Right cardiac atrium (tissue), 5 donors: Measurements from ENCODE around the gene ZKSCAN2. TPM values are rescaled to one million over a fixed set of nuclear protein-coding genes. Genes with fewer than 3 reads are reported as not detected.

Experiments used
- ATAC-seq, 2 donors: fragments of 200-7000 bp; cut with Tn5 transposase; one replicate each; pipeline versions ENCODE4 v1.8.0 to v1.9.1; 2020; ENCODE audit warnings: moderate library complexity in 2 of 2, mild to moderate bottlenecking in 1 of 2
- DNase-seq, 3 donors: peaks; one replicate each; pipeline ENCODE4 v3.0.0-alpha.2; 2020
- H3K27ac ChIP-seq: one replicate; pipeline ENCODE4 v1.5.1; 2013; ENCODE audit warnings: mild to moderate bottlenecking, low read length, control low read depth, moderate library complexity
- H3K27me3 ChIP-seq: one replicate; pipeline ENCODE4 v1.6.1; 2013; ENCODE audit not compliant: control insufficient read depth, insufficient read depth
- H3K4me1 ChIP-seq: one replicate; pipeline ENCODE4 v1.6.1; 2013; ENCODE audit warnings: low read length; ENCODE audit not compliant: control insufficient read depth, insufficient read depth
- H3K4me3 ChIP-seq: one replicate; pipeline ENCODE4 v1.5.1; 2013; ENCODE audit warnings: low read length, control low read depth
- H3K9me3 ChIP-seq: one replicate; pipeline ENCODE4 v1.6.1; 2013; ENCODE audit warnings: low read length; ENCODE audit not compliant: control insufficient read depth
- WGBS: extraction: QIAGEN DNeasy Blood & Tissue Kit; methylation state at CpG from one replicate; pipeline ENCODE4 v1.1.7; 2013; 5-methylcytosine and 5-hydroxymethylcytosine counted together
- intact Hi-C, 4 donors: fragments of 100-400 bp; cut with DNase I; formaldehyde crosslinking; loops; one replicate each; pipeline versions ENCODE4 v1.11.0 to v1.14.0; 2022 to 2023
- polyA plus RNA-seq: library from polyadenylated mRNA; stranded (reverse); fragments of 200-250 nt; gene quantifications from one replicate; pipeline ENCODE4 v1.2.3, GENCODE V29; 2013
- total RNA-seq, 4 donors: library from RNA; stranded (reverse); fragmentation: NEBNext Ultra II Directional; extraction: Animal tissue kit (Norgen Biotek cat#: 25700); gene quantifications; one replicate each; pipeline ENCODE4 v1.2.1, GENCODE V29; 2021
- donor health status: healthy with polysubstance abuse.
- donor health status: DM: no; HTN: yes; CAD: no.
- donor health status: DM: no; HTN: no; CAD: no.
- donor health status: DM: no; HTN: yes; CAD: no; lungs with severe emphysema.
- donor health status: DM: yes; HTN: yes; CAD: no.

ZKSCAN2 gene
- total and polyA plus RNA-seq, 5 donors, result 1.7 to 5.9 (median 5.2) TPM

GRCh38 chr16:25265968-25266367 is 8.3 kb upstream of the ZKSCAN2 start:
- Histone ChIP-seq H3K27ac (no peak overlapping the region), H3K4me1 (no peaks in the 10 kb centered on the region), H3K4me3 (no peak overlapping the region), H3K9me3 (no peaks in the 10 kb centered on the region), H3K27me3 (no peaks in the 10 kb centered on the region)
- intact Hi-C loops, result no loop called here
- ATAC-seq, result no peak
- 99% methylated on average over 2 of the region's 2 CpGs for WGBS
- no peak for DNase-seq

GRCh38 chr16:25264597-25264996 is 7.0 kb upstream of the ZKSCAN2 start:
- no peaks in the 10 kb centered on the region for H3K9me3 ChIP-seq
- WGBS, result 75% methylated on average over 2 of the region's 2 CpGs
- DNase-seq (peak in 1 of 3 donors; percentile 56), ATAC-seq (no peak)
- intact Hi-C loops, result no loop called here
- no peaks in the 10 kb centered on the region for H3K4me1 ChIP-seq
- H3K27me3 ChIP-seq, result no peaks in the 10 kb centered on the region
- H3K4me3 ChIP-seq, result no peak overlapping the region
- no peak overlapping the region for H3K27ac ChIP-seq

GRCh38 chr16:25260416-25260815 is 2.8 kb upstream of the ZKSCAN2 start:
- 89% methylated on average over 5 of the region's 5 CpGs for WGBS
- Histone ChIP-seq H3K27me3 (no peaks in the 10 kb centered on the region), H3K9me3 (no peaks in the 10 kb centered on the region), H3K4me1 (peaks cover 2% of the 10 kb centered on the region), H3K4me3 (no peak overlapping the region), H3K27ac (no peak overlapping the region)
- DNase-seq, result no peak
- ATAC-seq, result no peak
- intact Hi-C loops, result no loop called here

- peaks cover 2% of the 10 kb centered on the region for H3K4me1 ChIP-seq
- WGBS, result 43% methylated on average over 4 of the region's 4 CpGs
- intact Hi-C loops, result no loop called here
- ATAC-seq (no peak), DNase-seq (no peak)
- H3K4me3 ChIP-seq, result peak overlapping the region; percentile 63
- no peaks in the 10 kb centered on the region for H3K27me3 ChIP-seq
- no peaks in the 10 kb centered on the region for H3K9me3 ChIP-seq
- no peak overlapping the region for H3K27ac ChIP-seq
These were observed 1.2 kb upstream of the ZKSCAN2 start for GRCh38 chr16:25258861-25259179.

- peaks cover 2% of the 10 kb centered on the region for H3K4me1 ChIP-seq
- 4% methylated on average over 58 of the region's 58 CpGs for WGBS
- H3K4me3 ChIP-seq, result peak overlapping the region; percentile 63
- no peaks in the 10 kb centered on the region for H3K27me3 ChIP-seq
- ATAC-seq (peak; percentile 61 to 70), DNase-seq (peak; percentile 85 to 90 (median 90))
- intact Hi-C loops, result no loop called here
- H3K9me3 ChIP-seq, result no peaks in the 10 kb centered on the region
- H3K27ac ChIP-seq, result peak overlapping the region; percentile 92
These were observed 563 bp upstream of the ZKSCAN2 start for GRCh38 chr16:25257956-25258860.

- Histone ChIP-seq H3K4me1 (peaks cover 2% of the 10 kb centered on the region), H3K27ac (no peak overlapping the region), H3K27me3 (no peaks in the 10 kb centered on the region), H3K9me3 (no peaks in the 10 kb centered on the region), H3K4me3 (peak overlapping the region; percentile 63)
- ATAC-seq, result peak in 1 of 2 donors; percentile 3
- peak in 1 of 3 donors; percentile 43 for DNase-seq
- WGBS, result 2% methylated on average over 24 of the region's 24 CpGs
- intact Hi-C loops, result no loop called here
These were observed 763 bp downstream of the ZKSCAN2 start for GRCh38 chr16:25256695-25257469.

- H3K27ac ChIP-seq, result no peak overlapping the region
- no peaks in the 10 kb centered on the region for H3K27me3 ChIP-seq
- DNase-seq, result no peak
- H3K9me3 ChIP-seq, result no peaks in the 10 kb centered on the region
- intact Hi-C loops, result no loop called here
- no peak for ATAC-seq
- WGBS, result over 99% methylated on average over 2 of the region's 2 CpGs
- no peak overlapping the region for H3K4me3 ChIP-seq
- peaks cover 2% of the 10 kb centered on the region for H3K4me1 ChIP-seq
These were observed 4.3 kb downstream of the ZKSCAN2 start for GRCh38 chr16:25253322-25253721.

- 99% methylated on average over 2 of the region's 2 CpGs for WGBS
- Histone ChIP-seq H3K4me1 (no peaks in the 10 kb centered on the region), H3K4me3 (no peak overlapping the region), H3K9me3 (no peaks in the 10 kb centered on the region), H3K27me3 (no peaks in the 10 kb centered on the region), H3K27ac (no peak overlapping the region)
- DNase-seq (no peak), ATAC-seq (no peak)
- intact Hi-C loops, result no loop called here
These were observed 7.2 kb downstream of the ZKSCAN2 start for GRCh38 chr16:25250467-25250866.

- Histone ChIP-seq H3K4me3 (no peak overlapping the region), H3K27me3 (no peaks in the 10 kb centered on the region), H3K4me1 (no peaks in the 10 kb centered on the region), H3K27ac (no peak overlapping the region), H3K9me3 (no peaks in the 10 kb centered on the region)
- ATAC-seq (no peak), DNase-seq (no peak)
- intact Hi-C loops, result no loop called here
- 79% methylated on average over 3 of the region's 3 CpGs for WGBS
These were observed 21.7 kb downstream of the ZKSCAN2 start for GRCh38 chr16:25235991-25236390.

- H3K4me1 ChIP-seq, result no peaks in the 10 kb centered on the region
- DNase-seq (no peak), ATAC-seq (no peak)
- no peak overlapping the region for H3K27ac ChIP-seq
- H3K4me3 ChIP-seq, result no peak overlapping the region
- intact Hi-C loops, result loop anchor here (5.0 to 10.0 kb wide), 4 partner anchors 104 to 171 kb away; partner anchors contain the start of gene LCMT1 (in 1 of the 4)
- H3K9me3 ChIP-seq, result no peaks in the 10 kb centered on the region
- H3K27me3 ChIP-seq, result no peaks in the 10 kb centered on the region
- 77% methylated on average over 10 of the region's 10 CpGs for WGBS
These were observed 29.3 kb downstream of the ZKSCAN2 start for GRCh38 chr16:25228372-25228771.

- 64% methylated on average over 7 of the region's 7 CpGs for WGBS
- DNase-seq, result no peak
These were observed 32.8 kb downstream of the ZKSCAN2 start for GRCh38 chr16:25224731-25225319.

More at GRCh38 chr16:25224731-25225319, 32.8 kb downstream of the ZKSCAN2 start:
- intact Hi-C loops, result loop anchor here (5.0 to 10.0 kb wide), 5 partner anchors 100 to 173 kb away; partner anchors contain the start of gene LCMT1 (in 1 of the 4)
- Histone ChIP-seq H3K27ac (no peak overlapping the region), H3K4me1 (no peaks in the 10 kb centered on the region), H3K4me3 (no peak overlapping the region), H3K27me3 (no peaks in the 10 kb centered on the region), H3K9me3 (no peaks in the 10 kb centered on the region)
- no peak for ATAC-seq
